Endothelial cell of umbilical vein (primary cell): ENCODE data around the gene ABLIM2. TPM values are rescaled to one million over a fixed set of nuclear protein-coding genes. Genes with fewer than 3 reads are reported as not detected.

Experiments
- BruUV-seq: library from RNA; stranded (reverse); fragments of 400-500 nt; replicated peaks from 2 replicates; lab custom pipeline; 2021; lab: Mats Ljungman, UMichigan
- CTCF ChIA-PET: fragments of 300-600, 350-600 bp; sonication (Branson Sonifier 250); formaldehyde crosslinking; loops from one replicate; lab custom pipeline; 2021; ENCODE audit warnings: antibody characterized with exemption, inconsistent platforms; lab: Charles Lee
- POLR2A ChIA-PET: fragments of 300-600, 350-600 bp; sonication (Branson Sonifier 250); formaldehyde crosslinking; loops from one replicate; lab custom pipeline; 2021; ENCODE audit warnings: antibody characterized with exemption, inconsistent platforms; lab: Charles Lee
- DNase-seq: peaks from one replicate; pipeline ENCODE4 v3.0.0-alpha.2; 2011; ENCODE audit warnings: low read depth, low spot score
- FAIRE-seq: peaks from 2 replicates; lab custom pipeline; 2011; peaks lifted over from hg19 to GRCh38; lab: Jason Lieb, UNC
- H2AFZ ChIP-seq: 2 replicates; pipeline ENCODE4 v1.6.0; 2012; ENCODE audit warnings: low read depth, low read length, control low read depth, inconsistent platforms
- H3K27ac ChIP-seq: 2 replicates; pipeline ENCODE4 v1.5.1; 2011; ENCODE audit warnings: low read depth, mild to moderate bottlenecking, control low read depth, low read length, moderate library complexity; ENCODE audit not compliant: insufficient read depth
- H3K27me3 ChIP-seq, 2 experiments: 2 replicates each; pipeline versions ENCODE4 v1.6.0 to v1.6.1; 2011; ENCODE audit warnings: low read length in 2 of 2, mixed read lengths in 1 of 2; ENCODE audit not compliant: control insufficient read depth in 2 of 2, insufficient read depth in 2 of 2
- H3K36me3 ChIP-seq, 2 experiments: 2 replicates in 1 of 2; 3 replicates in 1 of 2; pipeline ENCODE4 v1.5.1; 2011; ENCODE audit warnings: low read length in 2 of 2, mild to moderate bottlenecking in 1 of 2, moderate library complexity in 1 of 2; ENCODE audit not compliant: control insufficient read depth in 2 of 2, insufficient read depth in 2 of 2; ENCODE audit errors: extremely low read depth in 1 of 2
- H3K4me1 ChIP-seq: 3 replicates; pipeline ENCODE4 v1.5.1; 2011; ENCODE audit warnings: mild to moderate bottlenecking, low read length; ENCODE audit not compliant: control insufficient read depth, insufficient read depth; ENCODE audit errors: extremely low read depth
- H3K4me2 ChIP-seq: 2 replicates; pipeline ENCODE4 v1.6.1; 2011; ENCODE audit warnings: low read length, control low read depth, mixed read lengths; ENCODE audit not compliant: insufficient read depth
- H3K4me3 ChIP-seq, 3 experiments: fragments of 200-600 bp in 1 of 3; sonication (generic), shearing (Covaris generic) in 1 of 3; replicated peaks in 1 of 3; 2 replicates each; pipeline ENCODE4 v1.5.1; 2011 to 2016; ENCODE audit warnings: control low read depth in 3 of 3, low read length in 3 of 3, mild to moderate bottlenecking in 2 of 3, inconsistent platforms in 1 of 3, low read depth in 1 of 3, moderate library complexity in 1 of 3; ENCODE audit not compliant: insufficient read depth in 1 of 3
- H3K79me2 ChIP-seq: 2 replicates; pipeline ENCODE4 v1.6.0; 2012; ENCODE audit warnings: low read length, inconsistent platforms; ENCODE audit not compliant: control insufficient read depth, insufficient read depth
- H3K9ac ChIP-seq: replicated peaks from 2 replicates; pipeline ENCODE3; 2011; ENCODE audit warnings: low read length, control low read depth; ENCODE audit not compliant: insufficient read depth; ENCODE audit errors: extremely low read depth
- H3K9me1 ChIP-seq: replicated peaks from 3 replicates; pipeline ENCODE4 v1.6.0; 2011; ENCODE audit warnings: mild to moderate bottlenecking, low read length; ENCODE audit not compliant: control insufficient read depth, insufficient read depth; ENCODE audit errors: extremely low read depth
- H3K9me3 ChIP-seq: replicated peaks from 2 replicates; pipeline ENCODE4 v1.5.1; 2012; ENCODE audit warnings: low read length, inconsistent platforms; ENCODE audit not compliant: control insufficient read depth, insufficient read depth
- H4K20me1 ChIP-seq: replicated peaks from 2 replicates; pipeline ENCODE3; 2011; ENCODE audit warnings: mild to moderate bottlenecking, low read length; ENCODE audit not compliant: control insufficient read depth, insufficient read depth; ENCODE audit errors: extremely low read depth
- EZH2 ChIP-seq: IDR thresholded peaks from 2 replicates; pipeline ENCODE4 v1.6.1; 2012; ENCODE audit warnings: borderline replicate concordance, low read depth, mild to moderate bottlenecking, moderate library complexity, low read length, inconsistent platforms; ENCODE audit not compliant: severe bottlenecking
- FOS ChIP-seq: IDR thresholded peaks from 2 replicates; pipeline ENCODE4 v1.6.1; 2011; ENCODE audit warnings: mild to moderate bottlenecking, low read length, moderate library complexity, borderline replicate concordance; ENCODE audit not compliant: insufficient read depth
- GATA2 ChIP-seq: IDR thresholded peaks from 2 replicates; pipeline ENCODE4 v1.7.0; 2011; ENCODE audit warnings: low read depth, mild to moderate bottlenecking, moderate library complexity, mixed read lengths, low read length; ENCODE audit not compliant: insufficient read length, insufficient read depth
- JUN ChIP-seq: IDR thresholded peaks from 2 replicates; pipeline ENCODE4 v1.6.1; 2011; ENCODE audit warnings: borderline replicate concordance, low read depth; ENCODE audit not compliant: insufficient read length, insufficient read depth
- MAX ChIP-seq: IDR thresholded peaks from 2 replicates; pipeline ENCODE4 v1.6.1; 2011; ENCODE audit not compliant: insufficient read depth, insufficient read length
- MYC ChIP-seq: IDR thresholded peaks from one replicate; pipeline ENCODE4 v1.6.1; 2011; ENCODE audit warnings: mild to moderate bottlenecking, low read depth, low read length
- POLR2A ChIP-seq: IDR thresholded peaks from 2 replicates; pipeline ENCODE4 v1.6.1; 2012; ENCODE audit warnings: low read depth, mild to moderate bottlenecking, control low read depth, low read length
- POLR2AphosphoS5 ChIP-seq: IDR thresholded peaks from 2 replicates; pipeline ENCODE4 v1.6.1; 2012; ENCODE audit warnings: low read depth, mild to moderate bottlenecking, control low read depth, low read length, moderate library complexity; ENCODE audit not compliant: insufficient read depth
- dilution Hi-C: fragments of 300-500 bp; cut with MboI; formaldehyde crosslinking; loops from one replicate; pipeline ENCODE4 v1.15.0; 2019; ENCODE audit warnings: low sequenced_read_pairs; ENCODE audit not compliant: extremely low pct_ligation_motif_present
- intact Hi-C: fragments of 100-400 bp; cut with micrococcal nuclease; formaldehyde crosslinking; loops from one replicate; pipeline ENCODE4 v1.10.0; 2022
- polyA plus RNA-seq, 4 experiments: library from polyadenylated mRNA; depleted of rRNA in 3 of 4; stranded (reverse) in 3 of 4; unstranded in 1 of 4; fragments of >200 nt; gene quantifications; 2 replicates each; pipeline versions ENCODE4 v1.2.1 to v1.2.3, GENCODE V29; 2011 to 2012; ENCODE audit warnings: missing spikeins in 1 of 4
- total RNA-seq: library from RNA; stranded (reverse); gene quantifications from 2 replicates; pipeline ENCODE4 v1.2.3, GENCODE V29; 2021
- TF ChIP-seq, protein P1 (sequence below), 2 donors: IDR thresholded peaks; 1 replicate in 1 of 2; 2 replicates in 1 of 2; pipeline ENCODE4 v1.5.1; 2011; ENCODE audit warnings: low read length in 2 of 2, mild to moderate bottlenecking in 2 of 2, moderate library complexity in 2 of 2, control low read depth in 1 of 2, inconsistent platforms in 1 of 2, low read depth in 1 of 2; ENCODE audit not compliant: insufficient read depth in 1 of 2; ENCODE audit errors: extremely low read depth in 1 of 2

ABLIM2 gene
- total and polyA plus RNA-seq, 2 donors (not counting 3 experiments of a cell fraction or from before 2014, with no cell fraction given), result 0.28 to 0.66 TPM

- Histone ChIP-seq H3K36me3 (no peaks in the 10 kb centered on the region), H4K20me1 (no peaks in the 10 kb centered on the region), H3K4me2 (no peak overlapping the region), H2AFZ (no peak overlapping the region), H3K9ac (no peak overlapping the region), H3K4me1 (no peaks in the 10 kb centered on the region), H3K9me1 (no peaks in the 10 kb centered on the region), H3K79me2 (no peaks in the 10 kb centered on the region), H3K9me3 (no peaks in the 10 kb centered on the region), H3K27me3 (no peaks in the 10 kb centered on the region), H3K27ac (no peak overlapping the region), H3K4me3 (no peak overlapping the region)
- POLR2A ChIA-PET, result no interaction called here
- no peak for TF ChIP-seq MAX
- TF ChIP-seq EZH2, result no peak
- TF ChIP-seq POLR2A, result no peak
- no peak for TF ChIP-seq GATA2
- TF ChIP-seq MYC, result no peak
- no peak for TF ChIP-seq JUN
- no peak for TF ChIP-seq POLR2AphosphoS5
- no peak for TF ChIP-seq FOS
- TF ChIP-seq, protein P1, sequence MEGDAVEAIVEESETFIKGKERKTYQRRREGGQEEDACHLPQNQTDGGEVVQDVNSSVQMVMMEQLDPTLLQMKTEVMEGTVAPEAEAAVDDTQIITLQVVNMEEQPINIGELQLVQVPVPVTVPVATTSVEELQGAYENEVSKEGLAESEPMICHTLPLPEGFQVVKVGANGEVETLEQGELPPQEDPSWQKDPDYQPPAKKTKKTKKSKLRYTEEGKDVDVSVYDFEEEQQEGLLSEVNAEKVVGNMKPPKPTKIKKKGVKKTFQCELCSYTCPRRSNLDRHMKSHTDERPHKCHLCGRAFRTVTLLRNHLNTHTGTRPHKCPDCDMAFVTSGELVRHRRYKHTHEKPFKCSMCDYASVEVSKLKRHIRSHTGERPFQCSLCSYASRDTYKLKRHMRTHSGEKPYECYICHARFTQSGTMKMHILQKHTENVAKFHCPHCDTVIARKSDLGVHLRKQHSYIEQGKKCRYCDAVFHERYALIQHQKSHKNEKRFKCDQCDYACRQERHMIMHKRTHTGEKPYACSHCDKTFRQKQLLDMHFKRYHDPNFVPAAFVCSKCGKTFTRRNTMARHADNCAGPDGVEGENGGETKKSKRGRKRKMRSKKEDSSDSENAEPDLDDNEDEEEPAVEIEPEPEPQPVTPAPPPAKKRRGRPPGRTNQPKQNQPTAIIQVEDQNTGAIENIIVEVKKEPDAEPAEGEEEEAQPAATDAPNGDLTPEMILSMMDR (IDR thresholded peaks at IDR 0.05; ENCODE audit: extremely low read depth in 1 of 2, insufficient read depth in 1 of 2, low read depth in 1 of 2, low read length in 2 of 2), result no peak
- dilution Hi-C loops (no loop called here), intact Hi-C loops (no loop called here)
- DNase-seq (no peak), FAIRE-seq (no peak)
- CTCF ChIA-PET, result interaction anchor here (1.1 kb wide), 1 partner anchor 16 kb away, joined by 3 read pairs; no protein-coding TSS in a partner anchor
- no TSS peak for BruUV-seq
Measured at GRCh38 chr4:8133897-8134563, 24.6 kb downstream of the ABLIM2 start.
